ENCODE measurements around the gene PLEKHA1.

The PLEKHA1 gene

GRCh38 chr10:122359621-122360020 is 14.9 kb upstream of the PLEKHA1 start:
- H3K27ac ChIP-seq: no peak overlapping the region
- TF ChIP-seq CTCF (conservative IDR thresholded peaks at IDR 0.05): no peak

DNA sequence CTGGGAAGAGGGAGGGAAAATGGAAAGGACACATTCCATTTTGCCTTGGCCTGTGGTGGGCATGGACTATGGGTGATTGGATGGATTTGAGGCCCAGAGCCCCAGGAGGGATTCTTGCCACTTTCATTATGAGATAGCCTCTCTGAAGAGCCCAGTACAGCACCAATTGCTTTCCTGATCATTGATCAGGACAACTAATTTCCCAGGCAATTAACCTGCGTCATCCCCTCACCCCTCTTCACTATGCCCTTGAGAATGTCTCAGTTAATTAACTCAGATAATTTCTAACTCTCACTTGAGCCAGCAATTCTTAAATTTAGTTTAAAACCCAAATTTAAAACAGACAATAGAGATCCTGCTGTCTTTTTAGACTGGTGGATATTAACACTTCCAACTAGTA is 13.5 kb upstream of the PLEKHA1 start:
- no peak for TF ChIP-seq CTCF (conservative IDR thresholded peaks at IDR 0.05)
- no peak overlapping the region for H3K27ac ChIP-seq

DNA sequence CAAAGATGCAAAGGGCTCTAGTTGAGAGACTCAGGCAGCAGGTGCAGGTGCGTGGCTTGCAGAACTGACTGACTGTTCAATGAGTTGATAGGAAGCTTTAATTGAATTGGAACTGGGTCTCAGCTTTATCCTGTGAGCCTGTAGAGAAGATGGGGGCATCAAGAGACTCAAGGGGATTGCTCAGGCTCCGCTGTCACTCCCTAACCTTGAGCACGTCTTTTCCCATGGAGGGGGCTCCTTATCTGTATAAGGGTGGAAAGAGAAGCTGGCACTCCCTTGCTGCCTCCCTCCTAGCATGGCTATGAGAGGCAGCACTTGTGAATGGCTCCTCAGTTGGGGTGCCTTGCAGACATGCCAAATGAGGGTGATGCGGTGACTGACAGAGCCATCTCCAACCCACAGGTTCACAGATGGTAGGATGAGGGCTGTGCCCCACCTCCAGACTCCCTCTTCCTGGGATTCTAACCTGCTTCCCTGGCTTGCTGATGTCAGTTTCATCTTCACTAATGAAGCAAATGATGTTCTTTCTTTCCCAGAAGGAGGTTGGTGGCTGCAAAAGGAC is 12.4 kb upstream of the PLEKHA1 start:
- no peak overlapping the region for H3K27ac ChIP-seq
- no peak for TF ChIP-seq CTCF (conservative IDR thresholded peaks at IDR 0.05)

DNA sequence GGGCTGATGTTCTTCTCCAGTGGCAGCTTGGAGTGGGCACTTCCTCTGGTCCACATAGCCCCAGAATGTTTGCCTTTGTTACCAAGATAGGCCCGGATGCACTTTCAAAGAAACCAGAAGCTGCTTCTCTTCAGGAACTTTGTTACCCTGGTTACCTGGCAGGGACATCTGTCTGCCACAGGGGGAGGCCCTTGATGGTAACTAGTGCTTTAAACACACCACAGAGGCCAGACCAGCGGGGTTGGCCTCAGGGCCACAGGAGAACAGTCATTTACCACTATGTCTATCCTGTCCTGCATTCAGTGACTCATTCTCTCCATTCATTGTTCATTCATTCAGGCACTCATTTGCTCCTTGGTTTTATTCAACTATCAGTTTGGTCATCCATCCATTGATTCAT is 11.9 kb upstream of the PLEKHA1 start:
- H3K27ac ChIP-seq: no peak overlapping the region
- no peak for TF ChIP-seq CTCF (conservative IDR thresholded peaks at IDR 0.05)

DNA sequence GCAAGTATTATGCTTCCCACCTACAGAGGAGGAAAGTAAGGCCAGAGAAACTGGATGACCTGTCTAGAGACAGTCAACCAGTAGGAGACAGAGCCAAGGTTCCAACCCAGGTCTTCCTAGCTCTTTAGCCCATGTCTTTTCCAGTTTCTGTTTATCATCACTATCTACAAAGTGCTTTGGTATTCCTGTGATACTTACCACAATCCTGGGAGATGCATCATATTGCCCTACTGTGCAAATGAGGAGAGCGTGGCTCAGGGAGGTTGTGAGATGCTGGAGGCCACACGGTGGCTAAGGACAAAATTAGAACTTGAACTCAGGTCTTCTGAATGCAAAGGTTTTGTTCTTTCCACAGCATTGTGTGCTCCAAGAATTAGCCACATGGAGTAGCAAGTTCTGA is 11.2 kb upstream of the PLEKHA1 start:
- no peak overlapping the region for H3K27ac ChIP-seq
- TF ChIP-seq CTCF (conservative IDR thresholded peaks at IDR 0.05): no peak

- no peak overlapping the region for H3K27ac ChIP-seq
- no peak for TF ChIP-seq CTCF (conservative IDR thresholded peaks at IDR 0.05)
Measured at GRCh38 chr10:122363722-122364463, 10.6 kb upstream of the PLEKHA1 start.

GRCh38 chr10:122368502-122369254 is 5.8 kb upstream of the PLEKHA1 start:
- H3K27ac ChIP-seq: no peak overlapping the region
- no peak for TF ChIP-seq CTCF (conservative IDR thresholded peaks at IDR 0.05)

All from VCaP (cell line).